ENCODE results near the gene DNAJB9.

Gene DNAJB9

GRCh38 chr7:108576116-108576515 is 6.4 kb downstream of the DNAJB9 start:
- CTCF ChIA-PET: no interaction called here
- TF ChIP-seq ZFP3 (tag by site-specific recombination; IDR thresholded peaks at IDR 0.05; ENCODE audit: low read depth) (no peak), ZNF24 (tag by site-specific recombination; IDR thresholded peaks at IDR 0.05) (no peak), ZNF645 (tag by site-specific recombination; IDR thresholded peaks at IDR 0.05) (no peak)
- no peak overlapping the region for H3K4me3 ChIP-seq (ENCODE audit: low read depth, low read length)
- H3K9me3 ChIP-seq (ENCODE audit: control insufficient read depth, insufficient read depth, low read depth, low read length): no peaks in the 10 kb centered on the region
- peaks cover 0 to 26% of the 10 kb centered on the region in 2 experiments; a peak in 1 of 3 replicates for H3K36me3 ChIP-seq (ENCODE audit: control insufficient read depth in 2 of 2, insufficient read depth in 1 of 2, low read length in 2 of 2)
- POLR2A ChIA-PET: no interaction called here
- H3K27ac ChIP-seq (ENCODE audit: extremely low read depth, low read depth, low read length): no peak overlapping the region
- peaks cover 3% of the 10 kb centered on the region; the same call in 1 of the 2 replicates for H3K4me1 ChIP-seq (ENCODE audit: control insufficient read depth, insufficient read depth, low read length)

- H3K9me3 ChIP-seq (ENCODE audit: control insufficient read depth, insufficient read depth, low read depth, low read length): no peaks in the 10 kb centered on the region
- POLR2A ChIA-PET: interaction anchor here (2.3 kb wide), 1 partner anchor 9 kb away, joined by 9 read pairs; the partner anchor contains the start of genes DNAJB9 and THAP5
- no peak overlapping the region for H3K27ac ChIP-seq (ENCODE audit: extremely low read depth, low read depth, low read length)
- CTCF ChIA-PET: no interaction called here
- H3K4me3 ChIP-seq (ENCODE audit: low read depth, low read length): no peak overlapping the region
- H3K4me1 ChIP-seq (ENCODE audit: control insufficient read depth, insufficient read depth, low read length): no peaks in the 10 kb centered on the region
- H3K36me3 ChIP-seq (ENCODE audit: control insufficient read depth in 2 of 2, insufficient read depth in 1 of 2, low read length in 2 of 2): peaks cover 0 to 14% of the 10 kb centered on the region in 2 experiments; a peak in 1 of 3 replicates
- no peak for TF ChIP-seq KLF9 (tag by site-specific recombination; IDR thresholded peaks at IDR 0.05; ENCODE audit: low read depth)
- TF ChIP-seq ZNF10 (tag by site-specific recombination; IDR thresholded peaks at IDR 0.05): no peak
- TF ChIP-seq ZNF449 (tag by site-specific recombination; IDR thresholded peaks at IDR 0.05): no peak
- no peak for TF ChIP-seq SCRT1 (tag by site-specific recombination; IDR thresholded peaks at IDR 0.05; ENCODE audit: borderline replicate concordance)
- no peak for TF ChIP-seq ZNF26 (tag by site-specific recombination; IDR thresholded peaks at IDR 0.05)
- TF ChIP-seq ZNF211 (tag by site-specific recombination; IDR thresholded peaks at IDR 0.05; ENCODE audit: low read depth): no peak
- no peak for TF ChIP-seq ZNF398 (tag by site-specific recombination; IDR thresholded peaks at IDR 0.05)
- no peak for TF ChIP-seq ZNF239 (tag by site-specific recombination; IDR thresholded peaks at IDR 0.05)
- TF ChIP-seq ZNF530 (tag by site-specific recombination; IDR thresholded peaks at IDR 0.05; ENCODE audit: low read depth): no peak
- TF ChIP-seq REST (tag by site-specific recombination; IDR thresholded peaks at IDR 0.05): no peak
- no peak for TF ChIP-seq ZNF629 (tag by site-specific recombination; IDR thresholded peaks at IDR 0.05)
- TF ChIP-seq ZNF580 (tag by site-specific recombination; IDR thresholded peaks at IDR 0.05): no peak
- TF ChIP-seq YY1 (tag by site-specific recombination; IDR thresholded peaks at IDR 0.05): no peak
- no peak for TF ChIP-seq ZNF138 (tag by site-specific recombination; IDR thresholded peaks at IDR 0.05; ENCODE audit: borderline replicate concordance)
- no peak for TF ChIP-seq ZNF274 (IDR thresholded peaks at IDR 0.05; ENCODE audit: low read length)
- TF ChIP-seq ZNF274 (tag by site-specific recombination; IDR thresholded peaks at IDR 0.05; ENCODE audit: borderline replicate concordance): no peak
- TF ChIP-seq ZNF266 (tag by site-specific recombination; IDR thresholded peaks at IDR 0.05; ENCODE audit: low read depth): no peak
- no peak for TF ChIP-seq ZNF19 (tag by site-specific recombination; IDR thresholded peaks at IDR 0.05; ENCODE audit: low read depth)
- no peak for TF ChIP-seq ZNF830 (tag by site-specific recombination; IDR thresholded peaks at IDR 0.05; ENCODE audit: low read depth)
- TF ChIP-seq ZNF529 (tag by site-specific recombination; IDR thresholded peaks at IDR 0.05; ENCODE audit: insufficient replicate concordance): no peak
These were observed 9.3 kb downstream of the DNAJB9 start for GRCh38 chr7:108578937-108579336.
